GM12875 (cell line): ENCODE data around the gene TECR.

Experiments
- H3K4me3 ChIP-seq: one replicate; pipeline ENCODE4 v1.5.1; 2011; ENCODE audit warnings: low read depth, low read length, control low read depth
- TF ChIP-seq, protein P1 (sequence below): IDR thresholded peaks from 2 replicates; pipeline ENCODE4 v1.5.1; 2011; ENCODE audit warnings: low read depth, mild to moderate bottlenecking, control low read depth, inconsistent platforms, low read length, moderate library complexity, borderline replicate concordance; ENCODE audit not compliant: insufficient read depth

The TECR gene, protein sequence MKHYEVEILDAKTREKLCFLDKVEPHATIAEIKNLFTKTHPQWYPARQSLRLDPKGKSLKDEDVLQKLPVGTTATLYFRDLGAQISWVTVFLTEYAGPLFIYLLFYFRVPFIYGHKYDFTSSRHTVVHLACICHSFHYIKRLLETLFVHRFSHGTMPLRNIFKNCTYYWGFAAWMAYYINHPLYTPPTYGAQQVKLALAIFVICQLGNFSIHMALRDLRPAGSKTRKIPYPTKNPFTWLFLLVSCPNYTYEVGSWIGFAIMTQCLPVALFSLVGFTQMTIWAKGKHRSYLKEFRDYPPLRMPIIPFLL

DNA sequence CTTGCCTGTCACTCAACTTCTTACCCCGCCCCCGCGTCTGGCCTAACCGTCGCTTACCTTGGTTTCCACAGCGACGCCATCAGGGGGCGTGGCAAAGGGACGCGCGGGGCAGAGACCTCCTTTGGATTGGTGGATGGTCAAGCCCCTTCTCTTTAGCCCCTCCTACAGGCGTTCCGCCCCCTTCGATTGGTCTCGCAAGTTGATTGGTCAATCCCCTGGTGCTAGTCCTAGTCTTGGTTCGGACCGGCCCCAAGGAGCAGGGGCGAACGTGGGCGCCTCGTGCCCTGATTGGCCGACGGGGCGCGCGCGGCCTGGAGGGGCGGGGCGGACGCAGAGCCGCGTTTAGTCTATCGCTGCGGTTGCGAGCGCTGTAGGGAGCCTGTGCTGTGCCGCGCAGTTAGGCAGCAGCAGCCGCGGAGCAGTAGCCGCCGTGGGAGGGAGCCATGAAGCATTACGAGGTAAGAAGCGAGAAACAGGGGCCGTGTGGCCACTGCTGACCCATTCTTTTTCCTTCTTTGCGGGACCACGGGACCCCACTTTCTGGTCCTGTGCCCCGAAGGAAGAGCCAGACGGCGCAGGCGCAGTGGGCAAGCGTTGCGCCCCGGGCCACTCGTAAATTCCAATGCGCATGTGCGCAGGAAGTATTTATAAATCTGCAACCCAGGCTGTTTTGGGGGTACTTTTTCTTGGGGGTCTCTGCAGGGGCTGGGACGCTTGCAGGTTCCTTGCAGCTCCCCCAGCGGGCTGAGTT lies at the start of gene TECR:
Gene TECR, plus strand, starts transcription at position 341 of the 751 bp plus-strand sequence. Its CDS starts 103 bp downstream, at position 444.
- TF ChIP-seq, protein P1, sequence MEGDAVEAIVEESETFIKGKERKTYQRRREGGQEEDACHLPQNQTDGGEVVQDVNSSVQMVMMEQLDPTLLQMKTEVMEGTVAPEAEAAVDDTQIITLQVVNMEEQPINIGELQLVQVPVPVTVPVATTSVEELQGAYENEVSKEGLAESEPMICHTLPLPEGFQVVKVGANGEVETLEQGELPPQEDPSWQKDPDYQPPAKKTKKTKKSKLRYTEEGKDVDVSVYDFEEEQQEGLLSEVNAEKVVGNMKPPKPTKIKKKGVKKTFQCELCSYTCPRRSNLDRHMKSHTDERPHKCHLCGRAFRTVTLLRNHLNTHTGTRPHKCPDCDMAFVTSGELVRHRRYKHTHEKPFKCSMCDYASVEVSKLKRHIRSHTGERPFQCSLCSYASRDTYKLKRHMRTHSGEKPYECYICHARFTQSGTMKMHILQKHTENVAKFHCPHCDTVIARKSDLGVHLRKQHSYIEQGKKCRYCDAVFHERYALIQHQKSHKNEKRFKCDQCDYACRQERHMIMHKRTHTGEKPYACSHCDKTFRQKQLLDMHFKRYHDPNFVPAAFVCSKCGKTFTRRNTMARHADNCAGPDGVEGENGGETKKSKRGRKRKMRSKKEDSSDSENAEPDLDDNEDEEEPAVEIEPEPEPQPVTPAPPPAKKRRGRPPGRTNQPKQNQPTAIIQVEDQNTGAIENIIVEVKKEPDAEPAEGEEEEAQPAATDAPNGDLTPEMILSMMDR = no peak
- H3K4me3 ChIP-seq = peak within 1 kb of the TSS; percentile 90

DNA sequence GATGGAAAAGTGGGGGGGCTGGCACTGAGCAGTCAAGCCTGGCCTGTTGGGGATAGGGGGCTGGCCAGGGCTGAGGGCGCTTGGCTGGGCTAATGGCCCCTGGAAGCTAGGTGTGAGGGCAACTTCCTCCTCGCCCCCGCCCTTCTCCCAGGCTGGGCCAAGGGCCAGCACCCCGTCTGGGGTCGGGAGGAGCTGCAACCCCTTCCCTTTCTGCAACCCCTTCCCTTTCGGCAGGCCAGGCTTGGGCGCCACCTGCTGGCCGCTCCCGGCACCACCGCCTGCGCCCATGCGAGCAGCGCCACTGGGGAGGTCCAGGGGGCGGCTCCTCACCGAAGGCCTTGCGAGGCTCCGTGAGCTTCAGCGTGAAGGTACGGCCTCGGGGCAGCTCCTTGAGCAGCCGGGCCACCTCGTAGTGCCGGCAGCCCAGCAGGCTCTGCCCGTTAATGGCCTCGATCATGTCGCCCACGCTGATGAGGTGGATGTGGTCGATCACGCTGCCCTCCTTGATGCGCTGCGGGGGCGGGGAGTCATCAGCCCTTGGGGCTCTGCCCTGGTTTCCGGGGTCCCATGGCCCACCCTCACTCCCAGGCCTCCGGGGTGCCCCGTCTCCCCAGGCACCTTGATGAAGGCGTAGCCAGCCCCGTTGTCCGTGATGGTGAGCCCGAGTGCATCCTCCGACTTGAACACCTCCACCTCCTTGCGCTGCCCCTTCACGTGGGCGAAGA lies 49.3 kb upstream of the TECR start:
- H3K4me3 ChIP-seq = peak overlapping the region; percentile 21
- TF ChIP-seq, protein P1 = peak; percentile 96

DNA sequence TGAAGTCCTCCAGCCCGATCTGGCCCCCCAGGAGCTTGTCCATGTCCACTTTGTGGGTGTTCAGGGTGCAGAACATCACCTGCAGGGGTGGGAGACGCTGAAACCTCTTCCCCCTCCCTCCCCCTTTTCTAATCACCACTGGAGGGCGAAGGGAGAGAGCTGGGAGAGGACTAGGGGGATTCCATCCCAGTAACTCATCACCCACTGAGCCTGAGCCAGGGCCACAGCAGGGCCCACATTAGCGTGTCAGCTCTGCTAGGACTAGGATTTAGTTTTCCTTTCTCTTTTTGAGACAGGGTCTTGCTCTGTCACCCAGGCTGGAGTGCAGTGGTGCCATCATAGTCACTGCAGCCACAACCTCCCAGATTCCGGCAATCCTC lies 48.7 kb upstream of the TECR start:
- H3K4me3 ChIP-seq = no peak overlapping the region
- TF ChIP-seq, protein P1 = no peak

DNA sequence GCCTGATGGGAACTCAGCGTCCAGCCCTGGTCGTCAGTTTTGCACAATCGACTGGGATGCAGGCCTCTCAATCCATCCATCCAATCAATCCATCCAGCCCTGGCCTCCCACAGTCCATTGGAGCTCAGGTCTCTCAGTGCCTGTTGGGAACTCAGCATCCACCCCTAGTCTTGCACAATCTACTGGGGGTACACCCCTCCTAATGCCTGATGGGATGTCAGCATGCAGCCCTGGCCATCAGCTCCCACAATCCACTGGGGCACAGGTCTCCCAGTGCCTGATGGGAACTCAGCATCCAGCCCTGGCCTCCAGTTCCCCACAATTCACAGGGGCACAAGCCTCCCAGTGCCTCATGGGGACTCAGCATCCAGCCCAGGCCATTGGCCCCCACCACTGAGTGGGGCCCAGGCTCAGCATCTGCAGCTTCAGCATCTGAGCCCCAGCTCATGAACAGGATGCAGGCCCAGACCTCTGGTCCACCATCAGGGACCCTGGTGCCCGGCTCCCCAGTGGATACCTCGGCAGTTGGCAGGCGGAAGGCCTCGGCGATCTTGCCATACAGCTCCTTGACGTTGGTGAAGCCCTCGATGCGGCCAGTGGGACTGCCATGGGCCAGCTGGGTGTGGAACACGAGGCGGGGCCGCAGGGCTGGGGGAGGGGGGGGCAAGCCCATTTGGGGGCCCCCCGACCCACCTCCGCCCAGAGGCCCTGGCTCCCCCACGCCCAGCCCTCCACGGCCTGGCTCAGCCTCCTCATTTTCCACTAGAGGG lies 47.0 kb upstream of the TECR start:
- TF ChIP-seq, protein P1 = no peak

DNA sequence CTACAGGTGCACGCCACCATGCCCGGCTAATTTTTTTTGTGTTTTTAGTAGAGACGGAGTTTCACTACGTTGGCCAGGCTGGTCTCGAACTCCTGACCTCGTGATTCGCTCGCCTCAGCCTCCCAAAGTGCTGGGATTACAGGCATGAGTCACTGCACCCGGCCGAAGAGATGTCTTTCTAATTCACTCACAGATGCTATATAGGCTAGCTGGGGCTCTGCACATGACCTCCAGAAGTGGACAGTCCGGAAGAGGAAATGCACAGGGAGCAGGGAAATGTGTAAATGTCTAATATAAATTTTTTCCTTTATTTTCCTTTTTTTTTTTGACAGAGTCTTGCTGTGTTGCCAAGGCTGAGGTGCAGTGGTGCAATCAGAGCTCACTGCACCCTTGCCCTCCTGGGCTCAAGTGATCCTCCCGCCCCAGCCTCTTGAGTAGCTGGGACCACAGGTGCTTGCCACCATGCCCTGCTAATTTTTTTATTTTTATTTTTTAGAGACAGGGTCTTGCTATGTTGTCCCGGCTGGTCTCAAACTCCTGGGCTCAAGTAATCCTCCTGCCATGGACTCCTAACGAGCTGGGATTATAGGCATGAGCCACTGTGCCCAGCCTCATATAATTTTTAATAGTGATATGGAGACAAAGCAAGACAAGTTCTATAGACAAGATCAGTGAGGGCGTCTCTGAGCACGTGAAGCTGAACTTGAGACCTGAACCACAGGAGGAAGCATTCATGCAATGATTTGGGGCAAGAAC lies 41.8 kb upstream of the TECR start:
- TF ChIP-seq, protein P1 = no peak
- H3K4me3 ChIP-seq = no peak overlapping the region

More for the DNA sequence above, 47.0 kb upstream of the TECR start:
- no peak overlapping the region for H3K4me3 ChIP-seq

DNA sequence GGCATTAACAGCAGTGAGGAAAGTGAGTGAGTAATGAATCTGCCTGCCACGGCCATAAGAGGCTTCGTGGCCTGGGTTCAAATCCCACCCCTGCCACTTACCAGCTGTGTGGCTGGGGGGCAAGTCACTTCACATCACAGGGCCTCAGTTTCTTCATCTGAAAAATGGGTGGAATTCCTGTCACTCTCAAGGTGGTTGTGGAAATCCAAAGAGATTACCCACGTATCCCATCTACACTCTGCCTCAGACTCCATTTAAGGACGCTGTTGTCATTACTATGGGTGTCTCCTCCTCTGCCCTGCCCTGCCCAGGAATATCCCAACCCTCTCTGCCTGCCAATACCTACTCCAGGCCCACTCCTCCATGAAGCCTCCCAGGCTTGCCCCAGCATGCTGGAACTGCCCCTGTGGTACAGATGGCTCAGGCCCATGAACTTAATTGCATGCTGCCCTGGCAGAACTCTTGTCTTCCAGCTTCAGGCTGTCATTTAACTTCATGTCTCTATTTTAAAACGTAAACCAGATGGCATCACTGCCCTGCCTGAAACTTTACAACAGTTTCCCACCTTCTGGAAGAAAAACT lies 36.5 kb upstream of the TECR start:
- TF ChIP-seq, protein P1 = no peak

More for the DNA sequence above, 36.5 kb upstream of the TECR start:
- no peak overlapping the region for H3K4me3 ChIP-seq
